SK-N-SH (cell line): Measurements from ENCODE around the gene MOB1B. TPM values are rescaled to one million over a fixed set of nuclear protein-coding genes. Genes with fewer than 3 reads are reported as not detected.

Source experiments
- CTCF ChIA-PET: fragments of 300-600, 350-600 bp; formaldehyde crosslinking; extraction: SDS; loops from one replicate; lab custom pipeline; 2021; lab: Yijun Ruan, JAX
- POLR2A ChIA-PET: fragments of 350-600 bp; sonication (Branson Sonifier 250); formaldehyde crosslinking; extraction: SDS; loops from one replicate; lab custom pipeline; 2020; ENCODE audit warnings: antibody characterized with exemption, inconsistent platforms; lab: Yijun Ruan, JAX
- DNase-seq: peaks from one replicate; pipeline ENCODE4 v3.0.0; 2012
- H2AFZ ChIP-seq: fragments of 200-600 bp; sonication (generic); 2 replicates; pipeline ENCODE4 v1.8.1; 2016; ENCODE audit warnings: antibody characterized with exemption, mild to moderate bottlenecking, low read depth
- H3F3A ChIP-seq: fragments of 200-600 bp; sonication (generic); replicated peaks from 2 replicates; pipeline ENCODE3; 2016; ENCODE audit warnings: antibody characterized with exemption, mild to moderate bottlenecking; ENCODE audit not compliant: insufficient read depth
- H3K27ac ChIP-seq, 2 experiments: fragments of 200-500 bp in 1 of 2; fragments of 200-600 bp in 1 of 2; sonication (Bioruptor generic) in 1 of 2; sonication (generic), shearing (Covaris generic) in 1 of 2; 2 replicates each; pipeline versions ENCODE4 v1.5.1 to v1.6.1; 2014 to 2016; ENCODE audit warnings: low read depth in 2 of 2, inconsistent platforms in 1 of 2, low read length in 1 of 2, mild to moderate bottlenecking in 1 of 2, mixed read lengths in 1 of 2
- H3K27me3 ChIP-seq: fragments of 200-600 bp; sonication (generic), shearing (Covaris generic); 2 replicates; pipeline ENCODE4 v1.6.1; 2016; ENCODE audit warnings: mixed run types; ENCODE audit not compliant: insufficient read depth
- H3K36me3 ChIP-seq, 2 experiments: fragments of 200-500 bp in 1 of 2; fragments of 200-600 bp in 1 of 2; sonication (Bioruptor generic) in 1 of 2; sonication (generic) in 1 of 2; replicated peaks in 1 of 2; 2 replicates each; pipeline versions ENCODE3 to v1.5.1; 2014 to 2016; ENCODE audit warnings: low read length in 1 of 2, mild to moderate bottlenecking in 1 of 2; ENCODE audit not compliant: insufficient read depth in 2 of 2, control insufficient read depth in 1 of 2
- H3K4me1 ChIP-seq, 2 experiments: fragments of 200-500 bp in 1 of 2; fragments of 200-600 bp in 1 of 2; sonication (Bioruptor generic) in 1 of 2; sonication (generic), shearing (Covaris generic) in 1 of 2; 2 replicates each; pipeline versions ENCODE4 v1.5.1 to v1.6.1; 2014 to 2016; ENCODE audit warnings: low read depth in 1 of 2, low read length in 1 of 2, mixed run types in 1 of 2; ENCODE audit not compliant: insufficient read depth in 2 of 2, control insufficient read depth in 1 of 2
- H3K4me2 ChIP-seq: fragments of 200-600 bp; sonication (generic), shearing (Covaris generic); 2 replicates; pipeline ENCODE4 v1.6.1; 2017; ENCODE audit warnings: mixed run types
- H3K4me3 ChIP-seq, 2 experiments: fragments of 200-500 bp in 1 of 2; fragments of 200-600 bp in 1 of 2; sonication (Bioruptor generic) in 1 of 2; sonication (generic), shearing (Covaris generic) in 1 of 2; 2 replicates each; pipeline versions ENCODE4 v1.5.1 to v1.8.1; 2014 to 2016; ENCODE audit warnings: low read depth in 2 of 2, inconsistent platforms in 1 of 2, low read length in 1 of 2, mild to moderate bottlenecking in 1 of 2, mixed read lengths in 1 of 2, moderate library complexity in 1 of 2
- H3K79me2 ChIP-seq: fragments of 200-600 bp; sonication (generic); 2 replicates; pipeline ENCODE4 v1.8.1; 2017; ENCODE audit warnings: mild to moderate bottlenecking; ENCODE audit not compliant: insufficient read depth
- H3K9ac ChIP-seq: fragments of 200-600 bp; sonication (generic); 2 replicates; pipeline ENCODE4 v1.6.1; 2017; ENCODE audit warnings: mixed run types
- H3K9me2 ChIP-seq: fragments of 200-600 bp; sonication (generic); 2 replicates; pipeline ENCODE4 v1.6.1; 2017; ENCODE audit warnings: mixed run types
- H3K9me3 ChIP-seq: fragments of 200-600 bp; sonication (generic); 2 replicates; pipeline ENCODE4 v1.6.1; 2017; ENCODE audit warnings: mixed run types, mild to moderate bottlenecking, moderate library complexity
- H4K20me1 ChIP-seq: fragments of 200-600 bp; sonication (generic); 2 replicates; pipeline ENCODE4 v1.6.1; 2017; ENCODE audit warnings: mild to moderate bottlenecking, mixed run types; ENCODE audit not compliant: insufficient read depth
- CHD2 ChIP-seq: fragments of 150-350 bp; IDR thresholded peaks from 2 replicates; pipeline ENCODE4 v1.6.1; 2018; ENCODE audit warnings: low read length; ENCODE audit not compliant: partially characterized antibody
- ELF1 ChIP-seq: IDR thresholded peaks from 2 replicates; pipeline ENCODE4 v1.4.0; 2012
- EP300 ChIP-seq, 2 experiments: IDR thresholded peaks; 2 replicates each; pipeline versions ENCODE4 v1.4.0 to v1.6.1; 2012; ENCODE audit warnings: borderline replicate concordance in 1 of 2, low read depth in 1 of 2, low read length in 1 of 2
- EZH2phosphoT487 ChIP-seq: fragments of 200-600 bp; sonication (generic); IDR thresholded peaks from 2 replicates; pipeline ENCODE4 v1.6.1; 2017; ENCODE audit warnings: low read depth, mixed run types, mild to moderate bottlenecking, antibody characterized with exemption, moderate library complexity, borderline replicate concordance
- FOSL2 ChIP-seq: IDR thresholded peaks from 2 replicates; pipeline ENCODE4 v1.4.0; 2012; ENCODE audit warnings: low read depth, mild to moderate bottlenecking, moderate library complexity, borderline replicate concordance
- FOXJ3 ChIP-seq: sonication (generic); formaldehyde crosslinking; IDR thresholded peaks from 2 replicates; pipeline ENCODE4 v1.5.1; 2020; ENCODE audit warnings: mild to moderate bottlenecking, missing genetic modification reagents
- GABPA ChIP-seq: IDR thresholded peaks from 2 replicates; pipeline ENCODE4 v1.4.0; 2012; ENCODE audit warnings: low read depth, mild to moderate bottlenecking
- GATA2 ChIP-seq: sonication (generic); formaldehyde crosslinking; IDR thresholded peaks from 2 replicates; pipeline ENCODE4 v1.5.0; 2020; ENCODE audit warnings: mild to moderate bottlenecking, missing genetic modification reagents
- MXI1 ChIP-seq: IDR thresholded peaks from 2 replicates; pipeline ENCODE4 v1.6.1; 2012; ENCODE audit warnings: mild to moderate bottlenecking, low read depth, low read length, improper control_type of control experiment
- RAD21 ChIP-seq: IDR thresholded peaks from 2 replicates; pipeline ENCODE4 v1.6.1; 2012; ENCODE audit warnings: mild to moderate bottlenecking, low read length
- RCOR1 ChIP-seq: fragments of 150-350 bp; IDR thresholded peaks from 2 replicates; pipeline ENCODE4 v1.6.1; 2017; ENCODE audit warnings: antibody characterized with exemption, low read length
- RFX5 ChIP-seq: IDR thresholded peaks from 2 replicates; pipeline ENCODE4 v1.6.1; 2012; ENCODE audit warnings: mild to moderate bottlenecking, improper control_type of control experiment, low read length
- RXRA ChIP-seq: IDR thresholded peaks from 2 replicates; pipeline ENCODE4 v1.4.0; 2012; ENCODE audit warnings: low read depth, mild to moderate bottlenecking, borderline replicate concordance
- SIN3A ChIP-seq: IDR thresholded peaks from 2 replicates; pipeline ENCODE4 v1.6.1; 2012; ENCODE audit warnings: low read depth, mild to moderate bottlenecking, low read length, moderate library complexity, borderline replicate concordance
- SMC3 ChIP-seq: IDR thresholded peaks from 2 replicates; pipeline ENCODE4 v1.6.1; 2012; ENCODE audit warnings: low read depth, low read length, improper control_type of control experiment
- TAF1 ChIP-seq: IDR thresholded peaks from 2 replicates; pipeline ENCODE4 v1.6.1; 2012; ENCODE audit warnings: low read depth, mild to moderate bottlenecking, low read length, moderate library complexity, borderline replicate concordance
- WGBS: methylation state at CpG from one replicate; pipeline ENCODE4 v1.1.6; 2017; ENCODE audit warnings: low lambda C conversion rate; 5-methylcytosine and 5-hydroxymethylcytosine counted together
- polyA plus RNA-seq, 3 experiments: library from polyadenylated mRNA; depleted of rRNA; stranded (reverse); fragments of >200 nt; gene quantifications; 2 replicates each; pipeline ENCODE4 v1.2.3, GENCODE V29; 2012
- TF ChIP-seq, protein P1 (sequence below): fragments of 150-350 bp; IDR thresholded peaks from 2 replicates; pipeline ENCODE4 v1.6.1; 2017; ENCODE audit warnings: antibody characterized with exemption, low read length, low read depth, borderline replicate concordance
- TF ChIP-seq, protein P2 (sequence below): IDR thresholded peaks from 2 replicates; pipeline ENCODE4; 2012
- TF ChIP-seq, protein P3 (sequence below): fragments of 150-350 bp; IDR thresholded peaks from 2 replicates; pipeline ENCODE4 v1.6.1; 2016; ENCODE audit warnings: mild to moderate bottlenecking, low read depth, low read length
- TF ChIP-seq, protein P4 (sequence below): IDR thresholded peaks from 2 replicates; pipeline ENCODE4 v1.4.0; 2012; ENCODE audit warnings: low read depth

MOB1B gene
- polyA plus RNA-seq, 1 of the 3 experiments (the other 2 are of a cell fraction) = 2.9 TPM

DNA sequence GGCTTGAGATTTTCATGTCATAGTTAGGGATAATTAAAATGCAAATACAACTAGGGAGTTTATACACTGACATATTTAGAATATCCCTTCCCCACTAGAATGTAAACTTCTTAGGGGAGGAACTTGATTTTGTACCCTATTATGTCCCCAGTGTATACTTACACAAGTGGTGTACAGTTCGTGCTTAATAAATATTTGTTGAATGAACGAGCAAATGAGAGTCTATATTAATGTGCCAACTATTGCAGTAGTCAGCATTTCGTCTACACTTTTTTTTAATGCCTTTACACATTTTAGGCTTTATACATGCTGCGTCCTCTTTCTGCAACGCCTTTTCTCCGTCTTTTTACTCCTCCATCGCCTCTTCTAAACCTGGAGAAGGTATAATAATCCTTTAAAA lies 8.4 kb upstream of the MOB1B start (continued):
- TF ChIP-seq, protein P1, sequence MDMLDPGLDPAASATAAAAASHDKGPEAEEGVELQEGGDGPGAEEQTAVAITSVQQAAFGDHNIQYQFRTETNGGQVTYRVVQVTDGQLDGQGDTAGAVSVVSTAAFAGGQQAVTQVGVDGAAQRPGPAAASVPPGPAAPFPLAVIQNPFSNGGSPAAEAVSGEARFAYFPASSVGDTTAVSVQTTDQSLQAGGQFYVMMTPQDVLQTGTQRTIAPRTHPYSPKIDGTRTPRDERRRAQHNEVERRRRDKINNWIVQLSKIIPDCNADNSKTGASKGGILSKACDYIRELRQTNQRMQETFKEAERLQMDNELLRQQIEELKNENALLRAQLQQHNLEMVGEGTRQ = no peak
- TF ChIP-seq SMC3 = no peak
- TF ChIP-seq RFX5 = no peak
- no peak for TF ChIP-seq FOXJ3 (CRISPR knock-in tag)
- TF ChIP-seq, protein P2, sequence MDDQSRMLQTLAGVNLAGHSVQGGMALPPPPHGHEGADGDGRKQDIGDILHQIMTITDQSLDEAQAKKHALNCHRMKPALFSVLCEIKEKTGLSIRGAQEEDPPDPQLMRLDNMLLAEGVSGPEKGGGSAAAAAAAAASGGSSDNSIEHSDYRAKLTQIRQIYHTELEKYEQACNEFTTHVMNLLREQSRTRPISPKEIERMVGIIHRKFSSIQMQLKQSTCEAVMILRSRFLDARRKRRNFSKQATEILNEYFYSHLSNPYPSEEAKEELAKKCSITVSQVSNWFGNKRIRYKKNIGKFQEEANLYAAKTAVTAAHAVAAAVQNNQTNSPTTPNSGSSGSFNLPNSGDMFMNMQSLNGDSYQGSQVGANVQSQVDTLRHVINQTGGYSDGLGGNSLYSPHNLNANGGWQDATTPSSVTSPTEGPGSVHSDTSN = no peak

DNA sequence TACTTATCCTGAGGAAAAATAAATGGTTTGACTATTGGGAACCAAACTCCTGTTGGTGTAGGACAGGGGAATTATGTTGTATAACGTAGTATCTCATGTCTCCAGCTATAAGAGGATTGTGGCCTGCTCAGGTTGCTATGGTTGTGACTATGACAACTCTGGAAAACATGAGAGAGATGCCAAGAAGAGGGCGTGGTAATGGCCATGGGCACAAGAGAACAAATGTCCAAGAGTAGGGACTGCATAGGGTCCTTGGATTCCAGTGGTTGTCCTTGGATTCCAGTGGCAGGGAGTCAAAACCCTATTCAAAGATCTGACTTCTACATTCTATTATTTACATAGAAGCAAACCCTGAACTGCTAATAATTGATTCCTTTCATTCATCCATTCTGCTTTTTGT lies 6.8 kb upstream of the MOB1B start:
- no peaks in the 10 kb centered on the region for H3K9me3 ChIP-seq
- H3F3A ChIP-seq = no peaks in the 10 kb centered on the region
- H3K27me3 ChIP-seq = no peaks in the 10 kb centered on the region
- no peak overlapping the region for H3K4me3 ChIP-seq
- no peak for TF ChIP-seq EP300 (IDR thresholded peaks at IDR 0.05; ENCODE audit: borderline replicate concordance in 1 of 2, low read depth in 1 of 2, low read length in 1 of 2)
- no peak for TF ChIP-seq SIN3A
- no peak for TF ChIP-seq CHD2
- no peak for TF ChIP-seq GATA2 (CRISPR knock-in tag)
- TF ChIP-seq MXI1 = no peak
- TF ChIP-seq RFX5 = no peak
- no peak for TF ChIP-seq RAD21
- no peak for TF ChIP-seq GABPA
- TF ChIP-seq FOSL2 = no peak
- TF ChIP-seq, protein P3, sequence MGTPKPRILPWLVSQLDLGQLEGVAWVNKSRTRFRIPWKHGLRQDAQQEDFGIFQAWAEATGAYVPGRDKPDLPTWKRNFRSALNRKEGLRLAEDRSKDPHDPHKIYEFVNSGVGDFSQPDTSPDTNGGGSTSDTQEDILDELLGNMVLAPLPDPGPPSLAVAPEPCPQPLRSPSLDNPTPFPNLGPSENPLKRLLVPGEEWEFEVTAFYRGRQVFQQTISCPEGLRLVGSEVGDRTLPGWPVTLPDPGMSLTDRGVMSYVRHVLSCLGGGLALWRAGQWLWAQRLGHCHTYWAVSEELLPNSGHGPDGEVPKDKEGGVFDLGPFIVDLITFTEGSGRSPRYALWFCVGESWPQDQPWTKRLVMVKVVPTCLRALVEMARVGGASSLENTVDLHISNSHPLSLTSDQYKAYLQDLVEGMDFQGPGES = no peak
- no peak for TF ChIP-seq EZH2phosphoT487
- TF ChIP-seq ELF1 = no peak
- no peak for TF ChIP-seq RCOR1
- TF ChIP-seq, protein P2 = no peak
- TF ChIP-seq RXRA = no peak
- TF ChIP-seq, protein P4, sequence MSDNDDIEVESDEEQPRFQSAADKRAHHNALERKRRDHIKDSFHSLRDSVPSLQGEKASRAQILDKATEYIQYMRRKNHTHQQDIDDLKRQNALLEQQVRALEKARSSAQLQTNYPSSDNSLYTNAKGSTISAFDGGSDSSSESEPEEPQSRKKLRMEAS = no peak
- no peak for TF ChIP-seq TAF1
- TF ChIP-seq, all 33 proteins: peak for 0
- no peaks in the 10 kb centered on the region for H4K20me1 ChIP-seq
- H3K79me2 ChIP-seq = no peaks in the 10 kb centered on the region
- no peak overlapping the region for H3K9ac ChIP-seq
- no peaks in the 10 kb centered on the region for H3K9me2 ChIP-seq
- H3K4me2 ChIP-seq = no peak overlapping the region
- ChIA-PET CTCF (no interaction called here), POLR2A (no interaction called here)
- H3K27ac ChIP-seq = no peak overlapping the region
- no peak overlapping the region for H2AFZ ChIP-seq
- no peaks in the 10 kb centered on the region for H3K36me3 ChIP-seq
- no peak for DNase-seq
- no peaks in the 10 kb centered on the region for H3K4me1 ChIP-seq
- 52% methylated on average over 2 of the region's 2 CpGs for WGBS
